B cell (primary cell): ENCODE data around the gene PRUNE2. TPM values are rescaled to one million over a fixed set of nuclear protein-coding genes. Genes with fewer than 3 reads are reported as not detected.

ENCODE experiments used
- ATAC-seq: fragments of 200-7000 bp; cut with Tn5 transposase; one replicate; pipeline ENCODE4 v1.10.0; 2021; ENCODE audit warnings: low read depth, mild to moderate bottlenecking, moderate number of reproducible peaks, moderate library complexity
- CTCF ChIA-PET: fragments of 350-600 bp; sonication (Branson Sonifier 250); formaldehyde crosslinking; loops from one replicate; lab custom pipeline; 2021; ENCODE audit warnings: antibody characterized with exemption, inconsistent platforms; lab: Charles Lee
- POLR2A ChIA-PET: fragments of 350-600 bp; sonication (Branson Sonifier 250); formaldehyde crosslinking; loops from one replicate; lab custom pipeline; 2021; ENCODE audit warnings: antibody characterized with exemption; lab: Charles Lee
- DNase-seq: peaks from one replicate; pipeline ENCODE4 v3.0.0; 2013
- H2AFZ ChIP-seq: 2 replicates; pipeline ENCODE4 v1.6.1; 2012; ENCODE audit warnings: mild to moderate bottlenecking, low read depth, low read length; ENCODE audit not compliant: insufficient read depth, poor library complexity, severe bottlenecking
- H3K27ac ChIP-seq, 2 donors: 1 replicate in 1 of 2; 2 replicates in 1 of 2; pipeline ENCODE4 v1.5.1; 2012 to 2013; ENCODE audit warnings: low read length in 2 of 2, mild to moderate bottlenecking in 2 of 2, moderate library complexity in 1 of 2
- H3K27me3 ChIP-seq, 4 experiments: fragments of 200-600 bp in 1 of 4; sonication (generic) in 1 of 4; replicated peaks in 1 of 4; 1 replicate in 2 of 4; 2 replicates in 2 of 4; pipeline versions ENCODE4 v1.6.1 to v1.7.0; 2013 to 2016; ENCODE audit warnings: low read length in 3 of 4, mild to moderate bottlenecking in 2 of 4, mixed read lengths in 1 of 4, moderate library complexity in 1 of 4; ENCODE audit not compliant: insufficient read depth in 4 of 4, control insufficient read depth in 3 of 4; ENCODE audit errors: control extremely low read depth in 1 of 4
- H3K36me3 ChIP-seq, 2 experiments: replicated peaks in 1 of 2; 1 replicate in 1 of 2; 2 replicates in 1 of 2; pipeline versions ENCODE4 v1.6.1 to v1.7.1; 2013; ENCODE audit warnings: low read length in 1 of 2; ENCODE audit not compliant: insufficient read depth in 2 of 2, control insufficient read depth in 1 of 2; ENCODE audit errors: control extremely low read depth in 1 of 2, extremely low read depth in 1 of 2
- H3K4me1 ChIP-seq, 2 donors: fragments of 200-600 bp in 1 of 2; sonication (generic) in 1 of 2; 1 replicate in 1 of 2; 2 replicates in 1 of 2; pipeline versions ENCODE4 v1.5.1 to v1.6.1; 2013 to 2017; ENCODE audit warnings: low read length in 2 of 2; ENCODE audit not compliant: control insufficient read depth in 2 of 2, insufficient read depth in 2 of 2
- H3K4me2 ChIP-seq: replicated peaks from 2 replicates; pipeline ENCODE3; 2012; ENCODE audit warnings: mild to moderate bottlenecking, low read depth, low read length; ENCODE audit not compliant: poor library complexity, severe bottlenecking
- H3K4me3 ChIP-seq, 5 experiments: fragments of 200-600 bp in 1 of 5; sonication (generic) in 1 of 5; 1 replicate in 3 of 5; 2 replicates in 2 of 5; pipeline versions ENCODE4 v1.5.1 to v1.7.0; 2011 to 2016; ENCODE audit warnings: low read length in 4 of 5, mild to moderate bottlenecking in 4 of 5, low read depth in 2 of 5, control low read depth in 1 of 5, moderate library complexity in 1 of 5; ENCODE audit not compliant: insufficient read depth in 1 of 5; ENCODE audit errors: control extremely low read depth in 1 of 5, extremely low read depth in 1 of 5
- H3K79me2 ChIP-seq: fragments of 200-600 bp; sonication (generic); one replicate; pipeline ENCODE4 v1.6.0; 2016; ENCODE audit warnings: low read length; ENCODE audit not compliant: control insufficient read depth, insufficient read depth
- H3K9ac ChIP-seq: fragments of 200-600 bp; sonication (generic); 2 replicates; pipeline ENCODE4 v1.6.1; 2017; ENCODE audit warnings: mild to moderate bottlenecking, low read length, moderate library complexity
- H3K9me3 ChIP-seq, 3 donors: one replicate each; pipeline versions ENCODE4 v1.6.1 to v1.7.1; 2013; ENCODE audit warnings: low read length in 2 of 3; ENCODE audit not compliant: control insufficient read depth in 2 of 3, insufficient read depth in 1 of 3; ENCODE audit errors: control extremely low read depth in 1 of 3
- H4K20me1 ChIP-seq: 2 replicates; pipeline ENCODE4 v1.6.0; 2012; ENCODE audit warnings: mild to moderate bottlenecking, low read length; ENCODE audit not compliant: insufficient read depth, control insufficient read depth, poor library complexity, severe bottlenecking
- H3K27ac Mint-ChIP-seq: one replicate; pipeline ENCODE4 v1.8.0; 2021; ENCODE audit warnings: mixed read lengths
- H3K27me3 Mint-ChIP-seq: one replicate; pipeline ENCODE4 v1.8.0; 2021; ENCODE audit warnings: mixed read lengths
- H3K4me1 Mint-ChIP-seq: one replicate; pipeline ENCODE4 v1.8.0; 2021; ENCODE audit warnings: mixed read lengths
- H3K4me3 Mint-ChIP-seq: one replicate; pipeline ENCODE4 v1.8.0; 2021; ENCODE audit warnings: mixed read lengths
- H3K9me3 Mint-ChIP-seq: one replicate; pipeline ENCODE4 v1.8.0; 2022; ENCODE audit warnings: mixed read lengths; ENCODE audit not compliant: insufficient read depth
- CTCF ChIP-seq: fragments of 200-600 bp; IDR thresholded peaks from one replicate; pipeline ENCODE4 v1.8.0; 2022; ENCODE audit warnings: antibody characterized with exemption, mild to moderate bottlenecking
- EZH2 ChIP-seq: IDR thresholded peaks from 2 replicates; pipeline ENCODE4 v1.6.1; 2012; ENCODE audit warnings: borderline replicate concordance, low read depth, mild to moderate bottlenecking, moderate library complexity, low read length; ENCODE audit not compliant: insufficient read depth, poor library complexity, severe bottlenecking
- whole genome bisulfite sequencing: methylation state at CpG from one replicate; pipeline ENCODE4 v1.1.5; 2013; ENCODE audit warnings: missing lambda C conversion rate; ENCODE audit not compliant: insufficient coverage; 5-methylcytosine and 5-hydroxymethylcytosine counted together
- intact Hi-C: fragments of 100-400 bp; cut with micrococcal nuclease; formaldehyde crosslinking; loops from one replicate; pipeline ENCODE4 v1.10.0; 2022
- polyA plus RNA-seq: library from polyadenylated mRNA; depleted of rRNA; stranded (reverse); fragments of >200 nt; gene quantifications from 2 replicates; pipeline ENCODE4 v1.2.3, GENCODE V29; 2012
- total RNA-seq, 2 donors: library from RNA; stranded (reverse); fragments of 120-200 nt in 1 of 2; gene quantifications; 1 replicate in 1 of 2; 2 replicates in 1 of 2; pipeline versions ENCODE4 v1.2.3 to v1.2.4, GENCODE V29; 2013 to 2022

PRUNE2 gene
- total and polyA plus RNA-seq, 2 donors (not counting 1 experiment from before 2014, with no cell fraction given) = 0.12 TPM; not detected in 1

DNA sequence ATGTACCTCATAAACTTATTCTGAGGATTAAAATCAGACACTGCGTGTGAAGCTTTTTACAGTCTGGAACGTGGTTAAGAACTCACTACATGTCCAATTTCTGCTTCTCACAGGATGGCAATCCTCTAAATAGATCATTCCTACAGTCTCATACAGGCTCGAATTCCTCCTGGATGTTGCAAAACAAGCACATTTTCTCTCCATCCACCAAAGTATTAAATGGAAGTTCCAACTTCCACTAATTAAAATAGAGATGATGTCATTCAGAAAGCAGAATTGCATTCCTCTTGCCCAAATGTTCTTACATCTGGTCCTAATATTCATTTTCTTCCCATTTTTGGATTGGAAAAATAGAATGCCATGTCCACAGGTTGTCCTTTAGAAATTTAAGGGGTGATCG, 287.2 kb downstream of the PRUNE2 start:
- no peaks in the 10 kb centered on the region for H4K20me1 ChIP-seq
- no peak overlapping the region for H3K9ac ChIP-seq
- POLR2A ChIA-PET = interaction anchor here (0.9 kb wide), 1 partner anchor 10 kb away, joined by 3 read pairs; no protein-coding TSS in a partner anchor
- peaks cover 15% of the 10 kb centered on the region for H3K4me1 Mint-ChIP-seq
- no peaks in the 10 kb centered on the region for H3K36me3 ChIP-seq
- 100% methylated on average over 2 of the region's 4 CpGs for WGBS
- peaks cover 17 to 20% of the 10 kb centered on the region in 2 donors for H3K4me1 ChIP-seq
- no peak overlapping the region for H2AFZ ChIP-seq
- TF ChIP-seq EZH2 (no peak), CTCF (no peak)
- no peak overlapping the region for H3K27ac ChIP-seq
- no peak overlapping the region for H3K4me3 Mint-ChIP-seq
- intact Hi-C loops = no loop called here
- CTCF ChIA-PET = no interaction called here
- no peak overlapping the region for H3K4me2 ChIP-seq
- no peaks in the 10 kb centered on the region for H3K27me3 ChIP-seq
- no peaks in the 10 kb centered on the region for H3K9me3 ChIP-seq
- DNase-seq (no peak), ATAC-seq (no peak)
- H3K27ac Mint-ChIP-seq = no peak overlapping the region
- no peaks in the 10 kb centered on the region for H3K9me3 Mint-ChIP-seq
- H3K79me2 ChIP-seq = no peaks in the 10 kb centered on the region
- no peak overlapping the region for H3K4me3 ChIP-seq
- H3K27me3 Mint-ChIP-seq = no peaks in the 10 kb centered on the region

DNA sequence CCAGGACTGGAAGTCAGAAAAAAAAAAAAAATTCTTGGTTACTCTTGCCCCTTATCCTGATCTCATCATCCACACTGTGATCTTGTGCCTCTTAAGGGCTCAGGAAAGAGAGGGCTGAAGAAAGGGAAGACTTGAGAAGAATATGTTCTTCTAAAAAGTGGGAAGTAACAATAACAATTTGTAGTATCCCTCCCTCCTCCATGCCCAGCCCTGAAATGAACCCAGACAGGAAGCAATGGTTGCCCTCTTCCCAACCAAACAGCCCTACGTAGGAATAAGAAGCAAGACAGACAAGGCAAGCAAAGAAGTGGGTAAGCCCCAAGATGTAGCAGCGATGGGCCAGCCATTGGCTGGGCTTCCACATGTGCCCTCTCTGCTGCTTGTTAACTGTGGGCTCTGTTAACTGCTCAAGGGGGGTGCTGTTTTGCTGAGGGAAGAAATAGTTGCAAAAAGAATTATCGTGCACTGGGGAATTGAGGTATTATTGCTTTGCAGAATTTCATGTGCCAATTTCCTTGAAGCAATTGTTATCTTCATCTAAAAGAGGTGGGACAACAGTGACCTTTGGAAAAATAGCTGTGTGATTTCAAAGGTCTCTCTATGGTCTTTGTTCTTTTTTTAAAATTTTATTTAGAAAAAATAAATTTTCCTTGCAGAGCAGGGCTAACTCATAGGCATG, 288.3 kb downstream of the PRUNE2 start:
- intact Hi-C loops = no loop called here
- Histone ChIP-seq H2AFZ (no peak overlapping the region), H3K4me2 (no peak overlapping the region), H3K9ac (no peak overlapping the region), H3K4me1 (peaks cover 17 to 20% of the 10 kb centered on the region in 2 donors), H3K79me2 (no peaks in the 10 kb centered on the region), H4K20me1 (no peaks in the 10 kb centered on the region), H3K36me3 (no peaks in the 10 kb centered on the region), H3K4me3 (no peak overlapping the region), H3K9me3 (no peaks in the 10 kb centered on the region), H3K27ac (no peak overlapping the region), H3K27me3 (no peaks in the 10 kb centered on the region)
- TF ChIP-seq CTCF (no peak), EZH2 (no peak)
- Mint-ChIP-seq H3K9me3 (no peaks in the 10 kb centered on the region), H3K27ac (no peak overlapping the region), H3K27me3 (no peaks in the 10 kb centered on the region), H3K4me1 (peaks cover 15% of the 10 kb centered on the region), H3K4me3 (no peak overlapping the region)
- CTCF ChIA-PET = no interaction called here
- no peak for DNase-seq
- 100% methylated on average over 1 of the region's 3 CpGs for WGBS
- POLR2A ChIA-PET = no interaction called here
- no peak for ATAC-seq
